HUDEP-2 (cell line): ENCODE measurements around the gene AMMECR1L.

Experiments
- DNase-seq, 76 experiments: peaks; one replicate each; lab custom pipeline; 2025; ENCODE audit not compliant: unreplicated experiment in 76 of 76; lab: John Stamatoyannopoulos, UW

AMMECR1L gene

DNA sequence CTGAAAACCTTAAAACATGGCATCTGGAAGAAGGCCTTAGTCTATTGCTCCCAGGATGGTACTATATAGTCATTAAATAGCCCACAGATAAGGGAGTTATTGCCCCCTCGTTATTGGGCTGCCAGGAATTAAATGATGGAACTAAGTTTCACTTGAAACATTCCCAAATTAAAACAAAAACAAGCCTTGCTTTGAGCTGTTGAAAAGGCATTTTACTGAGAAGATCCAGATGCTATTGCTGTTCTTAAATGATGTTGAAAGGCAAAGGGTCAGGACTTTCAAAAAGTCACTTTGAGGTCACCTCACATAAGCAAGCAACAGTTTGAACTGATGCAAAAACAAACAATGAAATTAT lies 2.0 kb upstream of the AMMECR1L start:
- no peak for DNase-seq

DNA sequence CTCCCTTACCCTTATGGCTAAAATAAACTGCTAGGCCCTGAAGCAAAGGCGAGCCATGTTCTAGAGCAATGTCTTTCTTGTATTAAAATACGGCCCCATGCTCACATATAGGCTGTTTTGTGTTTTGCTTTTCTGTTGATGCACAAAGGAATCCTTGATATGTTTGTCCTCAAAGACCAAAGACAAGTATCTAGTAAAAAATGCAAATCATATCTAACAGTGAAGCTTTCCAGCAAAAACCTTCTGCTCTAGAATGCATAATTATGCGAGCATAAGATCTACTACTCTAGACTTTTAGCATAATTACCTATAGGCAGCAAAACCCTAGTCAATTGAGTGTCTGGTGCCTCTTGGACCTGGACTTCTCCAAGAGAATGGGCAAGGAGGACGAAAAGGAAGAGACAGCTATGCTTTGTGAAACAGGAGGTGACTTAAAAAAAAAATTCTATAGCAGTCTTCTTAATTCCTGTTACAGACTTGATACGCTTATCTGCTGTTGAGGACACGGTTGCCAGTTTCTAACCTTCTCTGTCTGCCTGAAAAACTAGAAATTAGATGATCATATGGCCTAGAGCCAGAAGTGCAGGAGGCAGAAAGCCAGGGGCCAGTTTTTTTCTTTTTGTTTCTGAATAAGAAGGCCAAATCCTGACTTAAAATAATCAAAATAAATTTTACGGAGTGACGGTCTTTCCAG lies 1.5 kb upstream of the AMMECR1L start:
- DNase-seq = peak in 45 of 76 experiments; percentile 2 to 68 (median 31)

DNA sequence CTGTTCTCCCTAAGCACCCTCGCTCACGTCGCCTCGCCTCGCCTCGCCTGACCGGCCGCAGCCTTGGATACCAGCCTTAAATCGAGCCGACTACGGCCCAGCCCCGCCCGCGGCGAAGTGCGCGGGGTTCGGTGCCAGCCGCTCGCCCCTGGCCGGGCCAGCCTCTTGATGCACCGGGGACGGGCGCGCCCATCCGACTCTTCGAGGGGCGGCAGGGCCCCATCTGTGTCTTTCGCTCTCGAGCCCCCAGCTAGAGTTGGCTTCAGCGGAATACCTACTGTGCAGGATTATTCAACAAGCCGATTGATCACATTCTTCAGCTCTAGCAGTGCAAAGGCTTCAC lies 808 bp upstream of the AMMECR1L start:
- peak in 13 of 76 experiments; percentile 17 to 72 (median 49) for DNase-seq

DNA sequence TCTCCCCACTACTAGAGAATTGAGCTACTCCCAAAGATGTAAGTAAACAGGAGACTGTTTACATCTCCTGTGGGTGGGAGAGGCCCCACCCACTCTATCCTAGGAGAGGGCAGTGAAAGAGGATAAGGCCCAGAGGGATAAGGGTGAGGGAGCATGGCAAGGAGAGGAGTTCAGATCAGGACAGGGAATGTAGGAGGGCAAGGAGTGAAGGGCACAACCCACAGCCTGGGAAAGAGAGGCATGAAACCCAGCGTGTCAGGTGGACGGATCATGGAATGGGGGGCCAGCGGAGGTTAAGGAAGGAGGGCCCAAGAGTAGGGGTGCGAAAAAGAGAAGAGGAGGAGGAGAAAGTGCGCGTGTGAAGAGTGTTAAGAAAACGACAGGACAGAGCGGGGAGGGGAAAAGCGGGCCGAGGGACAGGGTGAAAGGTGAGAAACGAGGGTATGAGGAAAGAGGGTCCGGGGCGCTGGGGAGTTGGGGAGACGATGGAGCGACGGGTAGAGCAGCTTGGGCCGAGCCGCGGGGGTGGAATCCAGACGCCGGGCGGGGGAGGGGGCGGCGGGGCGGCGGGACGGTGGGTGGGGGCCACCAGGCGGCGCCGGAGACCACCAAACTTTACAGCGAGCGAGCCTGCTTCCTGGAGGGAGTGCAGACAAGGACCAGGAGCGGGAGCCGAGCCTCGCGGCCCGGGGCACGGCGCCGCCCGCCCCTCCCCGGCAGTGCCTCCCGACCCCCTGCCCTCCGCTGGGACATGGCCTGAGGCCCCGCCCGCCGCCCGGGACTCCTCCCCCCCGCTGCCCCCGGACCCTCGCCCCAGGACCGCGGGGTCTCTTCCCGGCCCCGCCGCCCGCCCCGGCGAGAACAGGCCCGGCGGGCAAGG lies 655 bp downstream of the AMMECR1L start:
- peak in 25 of 76 experiments; percentile 5 to 46 (median 24) for DNase-seq

DNA sequence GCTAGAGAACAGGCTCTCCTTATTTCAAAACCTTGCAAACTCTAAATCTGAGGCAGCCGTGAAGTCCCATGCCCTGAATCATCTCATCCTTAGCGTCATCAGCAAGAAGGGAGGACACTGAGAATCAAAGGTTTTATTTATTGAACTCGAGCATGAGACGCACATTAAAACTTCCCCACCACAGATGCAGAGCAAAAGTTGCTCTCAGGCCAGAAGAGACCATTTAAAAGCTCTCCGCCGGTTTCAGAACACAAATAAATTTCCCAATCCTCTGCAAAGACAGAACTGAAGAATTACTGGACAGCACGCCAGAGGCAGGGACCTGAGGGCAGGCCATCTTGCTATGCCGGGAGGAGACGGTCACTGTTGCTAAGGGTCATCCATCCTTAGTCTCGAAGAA lies 1.3 kb downstream of the AMMECR1L start:
- no peak for DNase-seq

DNA sequence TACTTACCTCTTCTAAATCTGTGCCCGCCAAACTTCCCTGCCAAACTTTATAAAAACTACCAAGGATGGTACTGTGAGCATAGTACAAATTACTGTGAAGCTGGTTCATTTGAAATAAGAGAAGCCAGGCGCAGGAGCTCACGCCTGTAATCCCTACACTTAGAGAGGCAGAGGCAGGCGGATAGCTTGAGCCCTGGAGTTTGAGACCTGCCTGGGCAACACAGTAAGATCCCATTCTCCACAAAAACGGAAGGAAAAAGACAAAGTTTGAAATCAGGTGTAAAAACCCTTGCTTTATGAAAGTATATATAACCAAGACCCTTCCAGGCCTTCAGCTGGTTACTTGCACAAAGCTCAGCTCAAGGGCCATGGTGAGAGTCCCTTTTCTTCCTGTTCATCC lies 5.9 kb downstream of the AMMECR1L start:
- no peak for DNase-seq

DNA sequence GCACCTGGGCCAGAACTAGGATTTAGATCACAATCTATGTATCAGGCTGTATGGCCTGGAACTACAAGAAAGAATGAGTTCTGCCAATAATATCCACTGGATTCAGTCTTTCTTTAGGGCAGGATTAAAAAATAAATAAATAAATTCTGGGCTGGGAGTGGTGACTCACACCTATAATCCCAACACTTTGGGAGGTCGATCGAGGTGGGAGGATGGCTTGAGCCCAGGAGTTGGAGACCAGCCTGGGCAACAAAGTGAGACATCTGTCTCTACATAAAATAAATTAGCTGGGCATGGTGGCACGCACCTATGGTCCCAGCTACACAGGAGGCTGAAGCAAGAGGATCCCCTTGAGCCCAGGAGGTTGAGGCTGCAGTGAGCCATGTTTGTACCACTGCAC lies 8.1 kb downstream of the AMMECR1L start:
- DNase-seq = no peak

DNA sequence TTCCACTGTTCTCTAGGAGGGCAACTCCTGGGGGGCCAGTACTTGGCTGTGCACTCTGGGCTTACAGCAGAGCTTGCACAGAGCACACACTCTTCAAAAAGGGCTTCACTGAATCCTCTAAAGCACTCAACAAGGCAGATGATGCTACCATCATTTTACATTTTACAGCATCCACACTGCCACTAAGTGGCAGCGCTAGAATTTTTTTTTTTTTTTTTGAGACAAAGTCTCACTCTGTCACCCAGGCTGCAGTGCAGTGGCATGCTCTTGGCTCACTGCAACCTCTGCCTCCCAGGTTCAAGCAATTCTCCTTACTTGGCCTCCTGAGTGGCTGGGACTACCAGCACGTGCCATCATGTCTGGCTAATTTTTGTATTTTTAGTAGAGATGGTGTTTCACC lies 8.6 kb downstream of the AMMECR1L start:
- DNase-seq = no peak

DNA sequence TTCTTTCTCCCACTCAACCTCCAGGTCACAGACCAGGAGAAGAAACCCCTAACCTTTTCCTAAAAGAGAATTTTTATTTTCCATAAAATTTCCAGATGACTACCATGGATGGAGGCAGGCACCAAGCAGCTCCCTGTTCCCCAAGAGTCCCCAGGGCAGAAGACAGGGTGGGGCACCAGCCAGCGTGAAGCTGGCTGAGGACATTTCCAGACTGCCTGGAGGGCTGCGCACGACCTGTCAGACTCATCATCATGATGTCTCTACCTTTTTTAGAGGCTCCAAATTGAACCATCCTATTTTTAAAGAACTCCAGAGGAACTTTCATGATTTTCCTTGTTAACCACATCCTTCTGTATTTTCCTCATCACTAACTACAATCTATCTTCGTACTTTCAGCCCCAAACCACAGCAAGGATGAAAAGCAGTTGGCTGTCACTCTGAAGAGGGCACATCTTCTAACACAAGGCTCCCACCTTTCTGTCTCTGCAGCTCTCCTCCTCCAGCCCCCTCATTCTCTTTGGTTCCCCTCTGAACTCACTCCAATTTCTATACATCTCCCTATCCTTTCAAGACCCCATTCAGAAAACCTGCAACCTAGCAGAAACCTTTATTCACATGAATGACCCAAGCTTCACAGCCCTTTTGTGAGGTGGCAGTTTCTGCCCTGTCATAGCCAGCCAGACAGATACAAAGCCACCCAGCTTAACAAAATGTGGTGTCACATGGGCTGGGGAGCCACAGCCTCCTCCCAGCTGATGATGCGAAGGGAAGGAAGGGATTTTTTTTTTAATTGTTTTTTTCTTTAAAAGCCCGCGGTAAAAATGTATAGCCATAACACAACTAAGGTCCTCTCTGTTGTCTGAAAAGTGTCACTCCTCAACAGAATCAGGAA lies 11.1 kb downstream of the AMMECR1L start:
- peak in 1 of 76 experiments; percentile 10 for DNase-seq

DNA sequence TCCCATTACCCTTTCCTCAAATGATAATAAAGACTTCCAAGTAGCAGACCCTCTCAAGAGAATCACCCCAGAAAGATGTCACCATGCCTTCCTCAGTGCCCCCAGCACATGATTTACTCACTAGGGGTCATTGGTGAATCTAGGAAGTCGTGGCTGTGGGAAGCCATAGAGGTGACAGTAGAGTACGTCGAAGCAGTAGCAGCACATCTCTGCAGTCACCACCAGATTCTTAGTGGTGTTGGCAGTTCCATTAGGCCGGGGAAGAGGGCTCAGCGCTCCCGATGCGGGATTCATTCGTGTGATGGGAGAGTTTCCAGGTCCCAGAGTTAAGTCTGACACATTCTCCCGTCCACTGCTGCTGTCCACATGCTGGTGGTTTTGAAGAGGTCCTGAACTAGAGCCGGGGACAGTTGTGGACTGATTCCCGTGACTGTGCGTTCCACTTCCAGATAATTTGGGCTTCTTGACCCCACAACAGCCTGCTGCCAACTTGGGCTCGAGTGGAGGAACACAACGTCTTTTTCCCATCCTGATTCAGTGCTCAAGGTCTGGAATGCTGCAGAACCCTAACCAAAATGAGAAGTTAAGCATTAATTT lies 12.0 kb downstream of the AMMECR1L start:
- DNase-seq = no peak

DNA sequence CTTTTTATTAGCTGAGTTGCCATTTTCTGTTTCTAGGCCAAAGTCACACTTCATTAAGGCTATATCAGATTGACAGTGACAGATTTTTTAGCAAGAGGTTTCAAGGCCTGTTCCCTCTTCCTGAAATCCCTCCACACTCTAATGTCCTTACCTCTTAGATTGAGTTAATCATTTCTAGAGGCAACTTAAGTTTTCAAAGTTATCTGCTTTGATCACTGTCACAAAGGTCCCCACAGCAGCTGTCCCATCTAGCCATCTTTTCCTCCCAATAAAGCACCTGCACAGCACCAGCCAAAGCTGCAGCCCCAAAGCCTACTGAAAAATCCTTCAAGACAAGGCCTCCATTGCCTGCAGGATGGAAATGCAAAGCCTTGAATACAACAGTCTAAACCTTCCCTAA lies 13.4 kb downstream of the AMMECR1L start:
- DNase-seq = no peak

DNA sequence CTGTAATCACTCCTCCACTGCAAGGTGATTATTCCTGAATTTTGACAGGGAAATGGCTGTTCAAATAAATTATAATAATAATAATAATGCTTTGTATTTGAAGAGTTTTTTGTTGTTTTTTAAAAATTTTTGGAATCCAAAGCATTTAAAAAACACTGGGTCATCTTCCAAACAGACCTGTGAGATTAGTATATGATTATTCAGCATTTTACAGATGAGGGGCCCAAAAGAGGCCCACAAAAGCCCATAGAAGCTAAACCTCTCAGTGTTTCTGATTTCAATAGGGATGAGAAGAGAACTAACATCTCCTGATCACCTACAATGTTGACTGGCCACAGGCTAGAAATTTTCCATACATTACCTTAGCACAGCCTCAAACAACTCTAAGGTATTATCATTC lies 19.8 kb downstream of the AMMECR1L start:
- no peak for DNase-seq

DNA sequence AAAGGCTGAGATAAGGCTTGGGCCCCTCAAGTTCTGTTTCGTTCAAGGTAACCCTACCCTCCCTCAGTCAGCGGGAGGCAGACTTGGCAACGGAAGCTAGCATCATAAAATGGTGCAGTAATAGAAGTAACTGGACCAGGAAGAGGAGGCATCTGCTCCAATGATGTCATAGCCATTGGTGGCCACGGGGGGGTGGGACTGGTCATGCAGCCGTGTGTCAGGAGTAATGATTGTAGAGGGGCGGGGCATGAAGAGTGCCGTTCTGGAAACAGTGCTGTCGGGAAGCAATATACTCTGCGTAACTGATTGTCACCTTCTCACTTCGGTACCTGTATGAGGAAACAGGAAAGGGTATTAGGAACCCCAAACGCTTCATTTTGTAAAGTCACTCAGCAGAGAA lies 20.9 kb downstream of the AMMECR1L start:
- DNase-seq = peak in 4 of 76 experiments; percentile 2 to 20 (median 12)

DNA sequence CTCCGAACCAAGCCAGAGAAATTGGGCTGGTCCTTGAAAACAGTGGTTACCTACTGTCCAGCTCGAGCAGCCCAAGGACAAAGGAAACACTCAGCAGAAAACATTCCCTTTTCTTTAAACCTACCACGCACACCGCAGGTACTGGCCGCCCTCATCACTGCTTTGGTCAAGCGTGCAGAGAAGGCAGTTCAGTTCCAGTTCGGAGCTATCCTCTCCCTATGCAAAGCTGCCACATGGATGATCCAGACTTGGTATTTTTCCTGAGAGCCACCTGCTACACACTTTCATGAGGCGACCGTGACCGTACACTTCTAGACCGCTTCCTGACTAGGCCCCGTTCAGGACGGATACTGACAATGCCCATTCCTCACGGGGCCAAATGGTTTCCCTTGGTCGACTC lies 23.5 kb downstream of the AMMECR1L start:
- no peak for DNase-seq

DNA sequence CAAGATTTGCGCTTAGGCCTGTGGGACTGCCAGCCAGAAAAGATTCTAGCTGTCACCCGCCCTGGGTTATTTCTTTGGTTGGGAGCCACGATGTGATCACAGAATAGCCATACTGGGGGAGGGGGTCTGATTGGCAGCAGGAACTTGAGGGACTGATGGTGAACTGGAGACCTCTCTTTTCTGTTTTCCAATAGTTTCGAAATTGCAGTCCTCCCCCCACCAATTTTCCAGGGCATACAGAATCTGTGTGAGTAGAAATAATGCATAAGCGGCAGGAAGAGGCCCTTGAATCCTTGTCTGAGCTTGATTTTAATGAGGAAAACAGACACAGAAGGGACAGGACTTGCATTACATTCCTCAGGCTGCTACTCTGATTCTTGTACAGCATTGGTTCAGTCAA lies 25.6 kb downstream of the AMMECR1L start:
- no peak for DNase-seq

DNA sequence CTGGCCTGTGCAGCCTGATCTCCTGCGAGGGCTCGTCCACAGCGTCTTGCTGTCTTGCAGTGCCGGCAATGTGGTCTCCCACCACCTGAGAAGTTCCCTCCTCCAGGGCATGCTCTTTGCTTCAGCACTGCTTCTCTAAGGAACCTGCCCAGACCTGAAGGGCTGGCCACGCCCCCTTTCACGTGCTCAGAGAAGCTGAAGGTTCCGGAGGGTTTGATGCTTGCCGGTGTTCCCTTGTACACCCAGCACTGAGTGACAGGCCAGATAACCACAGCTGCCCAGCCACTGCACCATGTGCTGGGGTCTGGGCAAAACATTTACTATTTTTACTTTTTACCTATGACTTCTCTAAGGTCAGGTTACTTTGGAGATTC lies 26.1 kb downstream of the AMMECR1L start:
- peak in 14 of 76 experiments; percentile 2 to 30 (median 12) for DNase-seq

DNA sequence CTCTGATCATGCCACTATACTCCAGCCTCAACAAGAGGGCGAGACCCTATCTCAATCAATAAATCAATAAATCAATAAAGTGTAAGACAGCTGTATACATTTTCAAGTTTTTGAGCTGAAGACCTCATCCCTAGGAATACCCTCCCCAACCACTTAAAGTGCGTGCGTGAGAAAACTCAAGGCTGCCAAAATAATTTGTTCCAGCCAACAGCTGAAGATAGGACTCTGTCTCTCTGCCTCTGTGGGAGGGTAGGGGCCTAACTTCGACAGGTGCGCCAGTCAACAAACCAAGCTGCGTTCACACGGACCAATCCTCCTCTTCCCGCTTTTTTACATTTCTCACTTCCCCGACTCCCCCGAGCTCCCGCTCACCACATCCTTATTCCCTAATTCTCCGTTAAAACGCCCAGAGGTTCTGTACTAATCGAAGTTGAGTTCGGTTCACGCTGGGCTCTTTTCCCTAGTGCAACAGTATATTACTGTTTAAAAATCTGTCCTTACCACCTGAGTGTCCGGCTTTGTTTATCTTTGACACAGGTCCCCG lies 28.4 kb downstream of the AMMECR1L start:
- peak in 11 of 76 experiments; percentile 8 to 47 (median 16) for DNase-seq

DNA sequence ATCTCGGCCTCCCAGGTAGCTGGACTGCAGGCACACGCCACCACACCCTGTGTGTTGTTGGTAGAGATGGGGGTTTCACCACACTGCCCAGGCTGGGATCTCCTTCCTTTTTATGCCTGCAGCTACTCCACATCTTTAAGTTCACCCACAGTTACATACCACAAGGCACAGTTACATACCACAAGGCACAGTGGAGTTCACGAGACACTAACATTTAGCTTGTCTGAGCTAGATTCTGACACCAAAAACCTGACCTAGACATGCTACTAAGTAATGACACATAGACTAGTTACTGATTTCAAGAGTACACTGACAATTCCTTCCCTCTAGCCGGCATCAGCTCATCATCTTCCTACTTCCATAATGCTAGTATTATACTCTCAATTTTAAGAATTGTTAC lies 32.1 kb downstream of the AMMECR1L start:
- DNase-seq = no peak

DNA sequence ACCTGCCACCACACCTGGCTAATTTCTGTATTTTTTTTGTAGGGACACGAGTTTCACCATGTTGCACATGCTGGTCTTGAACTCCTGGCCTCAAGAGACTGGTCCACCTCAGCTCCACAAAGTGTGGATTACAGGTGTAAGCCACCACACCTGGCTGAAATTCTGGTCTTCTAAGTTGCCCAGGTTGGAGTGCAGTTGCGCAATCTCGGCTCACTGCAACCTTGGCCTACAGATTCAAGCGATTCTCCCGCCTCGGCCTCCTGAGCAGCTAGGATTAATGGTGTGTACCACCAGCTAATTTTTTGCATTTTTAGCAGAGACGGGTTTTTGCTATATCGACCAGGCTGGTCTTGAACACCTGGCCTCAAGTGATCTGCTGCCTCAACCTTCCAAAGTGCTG lies 33.4 kb downstream of the AMMECR1L start:
- DNase-seq = no peak

DNA sequence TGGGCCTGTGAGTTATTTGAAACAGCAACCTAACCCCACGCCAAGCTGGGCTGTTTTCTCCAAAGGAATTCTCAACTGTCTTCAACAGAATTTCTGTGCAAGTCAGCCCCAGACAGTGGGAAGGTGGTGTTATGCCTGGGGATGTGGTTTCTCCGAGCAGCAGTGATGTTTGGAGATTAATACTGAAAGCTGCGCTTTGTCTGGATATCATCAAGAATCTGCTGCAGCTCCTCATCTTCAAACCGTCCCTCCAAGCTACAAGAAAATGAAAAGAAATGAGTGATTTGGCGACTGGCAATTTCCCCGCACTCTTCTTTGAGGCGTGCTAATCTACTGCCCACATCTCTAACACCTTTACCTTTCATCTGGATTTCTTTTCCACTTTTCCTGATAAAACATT lies 37.8 kb downstream of the AMMECR1L start:
- no peak for DNase-seq

DNA sequence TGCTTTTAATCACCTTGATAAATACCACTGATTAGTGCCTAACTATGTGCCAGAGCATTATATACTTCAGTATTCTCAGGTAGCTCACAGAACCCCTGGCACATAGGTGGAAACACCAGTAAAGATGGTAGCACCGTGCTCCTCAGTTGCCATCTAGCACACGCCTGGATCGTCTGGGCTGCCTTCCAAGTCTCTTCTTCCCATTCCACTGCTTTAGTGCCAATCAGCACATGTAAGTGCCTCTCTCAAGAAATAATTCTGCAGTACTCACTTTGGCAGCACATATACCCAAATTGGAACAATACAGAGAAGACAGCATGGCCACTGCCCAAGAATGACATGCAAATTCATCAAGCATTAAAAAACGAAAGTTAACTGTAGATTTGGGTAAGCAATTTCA lies 40.8 kb downstream of the AMMECR1L start:
- DNase-seq = no peak
